ENCODE results near the gene AFTPH.

AFTPH gene

GRCh38 chr2:64542071-64543007, 18.2 kb downstream of the AFTPH start:
- Histone ChIP-seq H3K4me2 (ENCODE audit: low read length) (no peak overlapping the region), H3K9me3 (ENCODE audit: control insufficient read depth, insufficient read depth, low read length) (no peaks in the 10 kb centered on the region), H3K4me3 (ENCODE audit: low read length) (no peak overlapping the region), H3K4me1 (ENCODE audit: control insufficient read depth, low read length) (no peaks in the 10 kb centered on the region), H3K79me2 (ENCODE audit: control insufficient read depth, low read length) (peaks cover 88% of the 10 kb centered on the region), H3F3A (ENCODE audit: control insufficient read depth, insufficient read depth) (no peaks in the 10 kb centered on the region), H3K36me3 (ENCODE audit: control insufficient read depth, low read length) (0 out of 2 replicates have a peak, but pooled peaks cover 3% of the 10 kb centered on the region), H4K20me1 (ENCODE audit: control insufficient read depth, insufficient read depth, low read depth, low read length) (0 out of 2 replicates have a peak, but pooled peaks cover 4% of the 10 kb centered on the region), H3K9me2 (replicated peaks; ENCODE audit: control insufficient read depth, low read length) (no peaks in the 10 kb centered on the region), H3K27me3 (ENCODE audit: control insufficient read depth, low read length) (no peaks in the 10 kb centered on the region), H3K27ac (ENCODE audit: low read depth, low read length) (no peak overlapping the region)
- no peak for TF ChIP-seq EZH2phosphoT487 (IDR thresholded peaks at IDR 0.05; ENCODE audit: borderline replicate concordance, low read length)
- TF ChIP-seq, protein P1, sequence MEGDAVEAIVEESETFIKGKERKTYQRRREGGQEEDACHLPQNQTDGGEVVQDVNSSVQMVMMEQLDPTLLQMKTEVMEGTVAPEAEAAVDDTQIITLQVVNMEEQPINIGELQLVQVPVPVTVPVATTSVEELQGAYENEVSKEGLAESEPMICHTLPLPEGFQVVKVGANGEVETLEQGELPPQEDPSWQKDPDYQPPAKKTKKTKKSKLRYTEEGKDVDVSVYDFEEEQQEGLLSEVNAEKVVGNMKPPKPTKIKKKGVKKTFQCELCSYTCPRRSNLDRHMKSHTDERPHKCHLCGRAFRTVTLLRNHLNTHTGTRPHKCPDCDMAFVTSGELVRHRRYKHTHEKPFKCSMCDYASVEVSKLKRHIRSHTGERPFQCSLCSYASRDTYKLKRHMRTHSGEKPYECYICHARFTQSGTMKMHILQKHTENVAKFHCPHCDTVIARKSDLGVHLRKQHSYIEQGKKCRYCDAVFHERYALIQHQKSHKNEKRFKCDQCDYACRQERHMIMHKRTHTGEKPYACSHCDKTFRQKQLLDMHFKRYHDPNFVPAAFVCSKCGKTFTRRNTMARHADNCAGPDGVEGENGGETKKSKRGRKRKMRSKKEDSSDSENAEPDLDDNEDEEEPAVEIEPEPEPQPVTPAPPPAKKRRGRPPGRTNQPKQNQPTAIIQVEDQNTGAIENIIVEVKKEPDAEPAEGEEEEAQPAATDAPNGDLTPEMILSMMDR (IDR thresholded peaks at IDR 0.05; ENCODE audit: low read depth, low read length, poor library complexity, severe bottlenecking): no peak

DNA sequence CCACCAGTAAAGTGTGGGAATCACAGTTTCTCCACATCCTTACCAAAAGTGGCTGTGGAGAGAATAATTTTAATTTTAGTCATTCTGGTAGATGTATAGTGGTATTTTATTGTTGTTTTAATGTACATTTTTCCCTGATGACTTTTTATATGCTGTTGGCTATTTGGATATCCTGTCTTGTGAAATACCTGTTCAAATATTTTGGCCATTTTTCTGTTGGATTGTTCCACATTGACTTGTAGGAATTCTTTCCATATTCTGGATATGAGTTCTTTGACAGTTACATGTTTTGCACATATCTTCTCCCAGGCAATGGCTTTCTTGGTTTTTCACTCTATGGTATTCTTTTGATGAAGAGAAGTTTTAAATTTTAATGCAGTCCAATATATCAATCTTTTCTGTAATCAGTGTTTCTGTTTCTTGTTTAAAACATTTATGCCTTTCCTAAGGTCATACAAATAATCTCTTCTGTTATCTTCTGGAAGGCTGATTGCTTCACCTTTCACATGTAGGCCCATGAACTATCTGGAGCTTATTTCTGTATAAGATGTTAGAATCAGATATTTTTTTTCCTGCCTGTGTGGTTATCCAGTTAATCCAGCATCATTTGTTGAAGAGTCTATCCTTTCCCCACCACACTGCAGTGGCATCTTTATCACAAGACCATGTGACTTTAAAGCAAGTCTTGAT, 19.0 kb downstream of the AFTPH start:
- H3K4me2 ChIP-seq (ENCODE audit: low read length): no peak overlapping the region
- no peaks in the 10 kb centered on the region for H3F3A ChIP-seq (ENCODE audit: control insufficient read depth, insufficient read depth)
- no peaks in the 10 kb centered on the region for H3K27me3 ChIP-seq (ENCODE audit: control insufficient read depth, low read length)
- no peaks in the 10 kb centered on the region for H3K9me3 ChIP-seq (ENCODE audit: control insufficient read depth, insufficient read depth, low read length)
- H3K27ac ChIP-seq (ENCODE audit: low read depth, low read length): no peak overlapping the region
- H3K4me3 ChIP-seq (ENCODE audit: low read length): no peak overlapping the region
- H3K79me2 ChIP-seq (ENCODE audit: control insufficient read depth, low read length): peaks cover 81% of the 10 kb centered on the region
- H3K4me1 ChIP-seq (ENCODE audit: control insufficient read depth, low read length): no peaks in the 10 kb centered on the region
- TF ChIP-seq, protein P1 (IDR thresholded peaks at IDR 0.05; ENCODE audit: low read depth, low read length, poor library complexity, severe bottlenecking): no peak
- TF ChIP-seq EZH2phosphoT487 (IDR thresholded peaks at IDR 0.05; ENCODE audit: borderline replicate concordance, low read length): no peak
- 0 out of 2 replicates have a peak, but pooled peaks cover 3% of the 10 kb centered on the region for H3K36me3 ChIP-seq (ENCODE audit: control insufficient read depth, low read length)
- H3K9me2 ChIP-seq (replicated peaks; ENCODE audit: control insufficient read depth, low read length): no peaks in the 10 kb centered on the region
- H4K20me1 ChIP-seq (ENCODE audit: control insufficient read depth, insufficient read depth, low read depth, low read length): 0 out of 2 replicates have a peak, but pooled peaks cover 4% of the 10 kb centered on the region

DNA sequence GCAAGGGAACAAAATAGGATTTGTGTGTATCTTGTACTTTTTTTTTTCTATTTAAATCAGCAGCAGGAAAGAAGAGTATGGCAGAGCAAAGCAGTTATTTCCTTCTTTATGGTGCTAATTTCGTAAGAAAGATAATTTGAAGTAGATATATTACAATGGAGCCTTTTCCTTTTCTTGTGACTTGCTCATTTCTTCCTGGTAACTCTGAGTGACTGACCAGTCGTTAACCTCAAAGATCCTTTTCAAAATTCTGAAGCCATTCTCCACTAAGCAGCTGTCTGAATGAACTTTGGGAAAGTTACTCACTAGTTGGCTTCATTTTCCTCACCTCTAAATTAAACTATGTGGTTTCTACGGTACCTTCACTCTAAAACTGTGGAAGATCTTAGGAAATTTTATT, 24.6 kb downstream of the AFTPH start:
- Histone ChIP-seq H3K27ac (ENCODE audit: low read depth, low read length) (no peak overlapping the region), H3K4me2 (ENCODE audit: low read length) (no peak overlapping the region), H3K4me1 (ENCODE audit: control insufficient read depth, low read length) (no peaks in the 10 kb centered on the region), H3F3A (ENCODE audit: control insufficient read depth, insufficient read depth) (no peaks in the 10 kb centered on the region), H3K36me3 (ENCODE audit: control insufficient read depth, low read length) (peaks cover 22% of the 10 kb centered on the region), H3K9me2 (replicated peaks; ENCODE audit: control insufficient read depth, low read length) (no peaks in the 10 kb centered on the region), H3K4me3 (ENCODE audit: low read length) (no peak overlapping the region), H3K9me3 (ENCODE audit: control insufficient read depth, insufficient read depth, low read length) (no peaks in the 10 kb centered on the region), H3K27me3 (ENCODE audit: control insufficient read depth, low read length) (no peaks in the 10 kb centered on the region), H3K79me2 (ENCODE audit: control insufficient read depth, low read length) (peaks cover 38% of the 10 kb centered on the region), H4K20me1 (ENCODE audit: control insufficient read depth, insufficient read depth, low read depth, low read length) (0 out of 2 replicates have a peak, but pooled peaks cover 4% of the 10 kb centered on the region)
- no peak for TF ChIP-seq EZH2phosphoT487 (IDR thresholded peaks at IDR 0.05; ENCODE audit: borderline replicate concordance, low read length)
- TF ChIP-seq, protein P1 (IDR thresholded peaks at IDR 0.05; ENCODE audit: low read depth, low read length, poor library complexity, severe bottlenecking): no peak
